ENCODE measurements around the gene CASD1. TPM values are rescaled to one million over a fixed set of nuclear protein-coding genes. Genes with fewer than 3 reads are reported as not detected.

The CASD1 gene
- polyA plus RNA-seq (ENCODE audit: insufficient read length) = 61.7 TPM

- DNase-seq (ENCODE audit: low read depth) = no peak
Measured at GRCh38 chr7:94509264-94509886, at the start of gene CASD1. Gene CASD1 (plus strand): TSS chr7:94509809. CDS start chr7:94510085, 276 bp downstream.

DNA sequence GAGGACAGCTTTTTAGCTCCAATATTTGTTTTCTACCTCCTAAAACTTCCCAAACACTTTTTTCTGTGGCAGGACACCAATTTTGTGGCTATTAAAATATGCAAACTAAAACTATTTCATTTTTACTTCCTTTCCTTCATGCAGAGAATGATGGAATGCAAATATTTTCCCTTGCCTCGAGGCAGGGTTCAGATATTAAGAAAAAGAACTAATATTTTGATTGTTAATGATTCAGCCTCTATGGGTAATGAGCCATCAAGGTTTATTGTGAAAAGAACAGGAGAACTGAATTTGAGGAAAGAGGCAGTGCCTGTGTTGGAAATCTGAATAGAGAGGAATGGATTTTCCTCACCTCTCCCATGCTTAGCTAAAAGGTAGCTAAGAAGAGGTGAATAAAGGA is 43.1 kb upstream of the CASD1 start:
- no peak for DNase-seq (ENCODE audit: low read depth)

DNA sequence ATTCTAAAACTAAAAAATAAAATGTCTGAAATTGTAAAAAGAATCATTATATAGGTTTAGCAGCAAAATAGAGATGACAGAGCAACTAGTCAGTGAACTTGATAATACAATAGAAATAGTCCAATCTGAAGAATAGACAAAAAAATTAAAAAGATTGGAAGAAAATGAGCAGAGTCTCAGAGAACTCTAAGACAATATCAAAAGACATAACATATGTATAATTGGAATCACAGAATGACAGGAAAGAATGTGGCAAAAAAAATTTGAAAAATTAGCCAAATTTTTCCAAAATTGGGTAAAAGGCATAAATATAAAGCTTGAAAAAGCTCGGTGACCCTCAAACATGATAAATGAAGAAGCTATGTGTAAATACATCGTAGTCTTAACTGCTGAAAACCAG is 38.0 kb upstream of the CASD1 start:
- no peak for DNase-seq (ENCODE audit: low read depth)

DNA sequence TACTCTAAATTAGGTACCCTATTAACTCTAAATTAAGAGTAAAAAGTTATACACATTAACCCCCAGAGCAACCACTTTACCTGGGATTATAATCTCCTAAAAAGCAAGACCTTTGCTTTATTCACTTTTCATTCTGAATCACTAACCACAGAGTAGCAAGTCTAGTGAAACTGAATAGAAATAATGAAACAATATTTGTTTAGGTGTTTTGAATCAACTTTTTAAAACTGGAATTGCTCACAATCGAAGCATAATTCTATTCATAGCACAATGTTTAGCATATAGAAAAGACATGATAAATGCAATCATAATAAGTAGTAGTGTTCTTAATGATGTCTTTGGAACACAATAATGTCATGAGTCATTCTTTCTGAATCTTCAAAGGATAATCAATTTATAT is 37.0 kb upstream of the CASD1 start:
- no peak for DNase-seq (ENCODE audit: low read depth)

DNA sequence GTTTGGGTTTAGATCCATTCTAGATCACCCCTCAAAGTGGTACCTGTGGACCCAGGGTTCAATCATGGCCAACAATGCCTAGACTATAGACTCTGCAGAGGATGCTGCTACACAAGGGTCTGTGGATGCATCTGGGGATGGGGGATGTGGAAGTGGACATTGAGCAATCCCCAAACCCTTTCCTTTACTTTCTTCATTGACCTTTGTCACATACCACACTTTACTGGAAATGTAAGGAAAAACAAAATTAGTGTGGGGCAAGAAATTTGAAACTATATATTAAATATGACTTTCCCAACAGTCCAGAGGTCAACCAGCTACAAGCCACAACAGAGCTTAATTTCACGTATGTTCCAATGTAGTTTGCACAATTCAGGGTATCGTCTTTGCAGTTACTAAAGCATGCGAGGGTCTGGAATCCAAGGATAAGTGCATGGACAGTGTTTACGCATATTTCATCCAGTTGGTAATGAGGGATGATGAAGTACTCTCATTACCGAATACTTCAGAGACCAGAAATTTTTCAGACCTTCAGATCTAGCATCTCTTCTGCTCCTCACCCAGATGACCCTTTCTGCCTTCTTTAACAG is 33.3 kb upstream of the CASD1 start:
- no peak for DNase-seq (ENCODE audit: low read depth)

DNA sequence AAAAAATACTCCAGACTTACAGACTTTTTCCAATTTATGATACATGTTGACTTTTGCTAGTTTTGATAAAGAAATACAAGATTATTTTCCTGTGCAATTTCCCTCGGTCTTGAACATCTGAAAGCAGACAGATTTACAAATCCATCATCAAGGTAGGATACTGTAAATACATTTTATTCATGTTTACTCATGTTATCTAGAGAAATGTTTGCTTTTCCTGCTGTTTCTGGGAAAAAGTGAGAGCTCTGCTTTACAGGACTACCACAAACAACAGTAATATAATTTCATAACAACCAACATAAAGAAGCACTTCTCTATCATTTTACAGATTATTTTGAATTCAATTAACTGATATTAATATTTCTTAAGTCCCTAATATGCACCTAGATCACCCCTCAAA is 31.7 kb upstream of the CASD1 start:
- no peak for DNase-seq (ENCODE audit: low read depth)

- DNase-seq (ENCODE audit: low read depth) = no peak
Measured at GRCh38 chr7:94478648-94479214, 30.9 kb upstream of the CASD1 start.

GRCh38 chr7:94481279-94481678 is 28.3 kb upstream of the CASD1 start:
- peak; percentile 6 for DNase-seq (ENCODE audit: low read depth)

- DNase-seq (ENCODE audit: low read depth) = no peak
Measured at GRCh38 chr7:94482796-94483195, 26.8 kb upstream of the CASD1 start.

DNA sequence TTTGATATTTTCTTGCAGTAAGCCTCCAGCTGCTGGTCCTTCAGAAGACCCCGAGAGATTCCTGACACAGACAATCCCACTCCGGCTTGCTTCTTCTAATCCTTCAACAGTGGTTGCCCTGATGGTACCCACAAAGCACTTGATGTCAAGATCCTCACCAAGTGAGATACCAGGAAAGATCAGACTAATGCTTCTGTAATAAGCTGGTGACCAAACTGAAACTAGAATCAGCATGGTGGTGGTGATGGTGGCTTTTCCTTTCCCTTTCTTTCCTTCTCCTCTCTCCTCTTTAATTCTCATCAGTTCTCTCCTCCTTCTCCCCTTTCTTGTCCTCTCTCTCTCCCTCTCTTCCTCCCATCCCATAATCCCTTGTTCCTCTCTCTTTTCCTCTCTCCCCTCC is 25.8 kb upstream of the CASD1 start:
- DNase-seq (ENCODE audit: low read depth) = no peak

DNA sequence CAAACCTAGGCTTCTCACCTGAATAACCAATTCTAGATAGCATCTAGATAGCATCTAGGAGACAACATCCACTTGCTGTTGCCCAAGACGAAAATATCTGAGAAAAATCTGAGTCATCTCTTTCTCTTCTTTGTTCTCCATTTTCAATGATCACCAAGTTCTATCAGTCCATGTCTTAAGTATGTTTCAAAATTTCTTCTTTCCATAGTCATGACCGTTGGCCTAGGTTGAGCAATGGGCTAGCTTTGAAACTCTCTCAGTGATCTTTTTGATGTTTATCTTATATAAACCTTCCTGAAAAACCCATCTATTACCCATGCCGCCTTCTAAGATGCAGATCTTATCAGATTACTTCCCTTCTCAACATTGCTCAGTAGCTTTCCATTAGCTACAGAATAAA is 23.4 kb upstream of the CASD1 start:
- no peak for DNase-seq (ENCODE audit: low read depth)

GRCh38 chr7:94491410-94491809 is 18.2 kb upstream of the CASD1 start:
- no peak for DNase-seq (ENCODE audit: low read depth)

DNA sequence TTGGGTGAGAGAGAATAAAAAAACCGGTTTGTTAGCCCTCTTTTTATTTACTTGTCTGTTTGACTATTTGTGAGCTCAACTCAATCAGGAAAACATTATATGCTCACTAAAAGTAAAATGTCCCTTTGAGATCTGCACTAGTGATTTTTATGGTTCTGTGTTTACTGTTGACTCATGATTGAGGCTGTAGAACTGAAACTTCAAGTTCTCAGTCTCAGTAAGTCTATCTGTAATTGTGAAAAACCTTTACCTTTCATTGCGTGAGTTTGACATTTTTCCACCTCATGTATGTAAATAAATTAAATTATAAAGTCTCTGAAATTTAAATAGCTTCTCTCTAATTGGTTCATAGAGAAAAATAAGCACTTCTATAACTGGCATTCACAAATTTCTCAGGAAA is 17.0 kb upstream of the CASD1 start:
- DNase-seq (ENCODE audit: low read depth) = no peak

GRCh38 chr7:94497874-94498670 is 11.5 kb upstream of the CASD1 start:
- no peak for DNase-seq (ENCODE audit: low read depth)

DNA sequence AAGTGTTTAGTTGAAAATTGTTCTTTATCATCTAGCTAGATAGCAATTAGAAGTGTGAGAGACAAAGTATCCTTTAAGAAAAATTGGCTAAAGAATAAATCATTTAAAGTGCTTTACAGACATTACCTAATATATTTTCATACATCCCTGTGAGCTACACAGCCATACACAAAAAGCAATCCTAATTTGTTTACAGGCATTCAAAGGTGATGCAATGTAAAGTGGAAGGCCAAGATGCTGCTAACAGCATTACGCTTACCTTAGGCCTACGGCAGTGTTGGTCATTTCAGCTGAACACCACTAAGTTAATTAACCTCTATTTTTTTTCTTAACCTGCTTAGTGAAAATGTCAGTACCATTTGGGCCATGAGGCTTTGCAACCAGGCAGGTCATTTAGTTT is 10.7 kb upstream of the CASD1 start:
- DNase-seq (ENCODE audit: low read depth) = no peak

- no peak for DNase-seq (ENCODE audit: low read depth)
Measured at GRCh38 chr7:94507462-94507861, 2.1 kb upstream of the CASD1 start.

GRCh38 chr7:94507962-94508361 is 1.6 kb upstream of the CASD1 start:
- DNase-seq (ENCODE audit: low read depth) = no peak

GRCh38 chr7:94509887-94510581 is 425 bp downstream of the CASD1 start:
- no peak for DNase-seq (ENCODE audit: low read depth)

GRCh38 chr7:94510582-94511496 is 1.2 kb downstream of the CASD1 start:
- DNase-seq (ENCODE audit: low read depth) = no peak

GRCh38 chr7:94511718-94512117 is 2.1 kb downstream of the CASD1 start:
- DNase-seq (ENCODE audit: low read depth) = no peak
